ENCODE data around the gene HECTD4. TPM values are rescaled to one million over a fixed set of nuclear protein-coding genes. Genes with fewer than 3 reads are reported as not detected.

Gene HECTD4
- total and polyA plus RNA-seq, 2 donors (not counting 1 experiment from before 2014, with no cell fraction given) = 46.4 to 92.2 TPM

DNA sequence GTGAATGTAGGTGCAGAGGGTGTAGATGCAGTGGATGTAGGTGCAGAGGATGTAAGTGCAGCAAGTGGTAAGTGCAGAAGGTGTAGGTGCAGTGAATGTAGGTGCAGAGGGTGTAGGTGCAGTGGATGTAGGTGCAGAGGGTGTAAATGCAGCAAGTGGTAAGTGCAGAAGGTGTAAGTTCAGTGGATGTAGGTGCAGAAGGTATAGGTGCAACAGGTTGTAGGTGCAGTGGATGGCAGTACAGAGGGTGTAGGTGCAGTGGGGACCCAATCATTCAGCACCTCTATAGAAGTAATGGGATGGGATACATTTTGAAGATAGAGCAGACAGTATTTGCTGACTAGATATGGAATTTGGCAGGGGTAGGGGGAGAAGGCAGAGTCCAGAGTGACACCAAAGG lies 85.0 kb downstream of the HECTD4 start:
- no peak for TF ChIP-seq EZH2 (IDR thresholded peaks at IDR 0.05; ENCODE audit: borderline replicate concordance, insufficient read depth, low read depth, low read length, poor library complexity, severe bottlenecking)

DNA sequence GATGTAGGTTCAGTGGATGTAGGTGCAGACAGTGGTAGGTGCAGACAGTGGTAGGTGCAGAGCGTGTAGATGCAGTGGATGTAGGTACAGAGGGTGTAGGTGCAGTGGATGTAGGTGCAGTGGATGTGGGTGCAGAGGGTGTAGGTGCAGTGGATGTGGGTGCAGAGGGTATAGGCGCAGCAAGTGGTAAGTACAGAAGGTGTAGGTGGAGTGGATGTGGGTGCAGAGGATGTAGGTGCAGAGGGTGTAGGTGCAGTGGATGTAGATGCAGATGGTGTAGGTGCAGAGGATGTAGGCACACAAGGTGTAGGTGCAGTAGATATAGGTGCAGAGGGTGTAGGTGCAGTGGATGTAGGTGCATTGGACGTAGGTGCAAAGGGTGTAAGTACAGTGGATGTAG lies 86.0 kb downstream of the HECTD4 start:
- H3K79me2 ChIP-seq (ENCODE audit: control insufficient read depth, insufficient read depth, low read length) = peaks cover 14% of the 10 kb centered on the region
- H3K4me2 ChIP-seq (replicated peaks; ENCODE audit: low read depth, low read length, poor library complexity, severe bottlenecking) = no peak overlapping the region
- no peaks in the 10 kb centered on the region for H3K4me1 ChIP-seq (ENCODE audit: control insufficient read depth in 2 of 2, insufficient read depth in 2 of 2, low read length in 2 of 2)
- no peak overlapping the region for H2AFZ ChIP-seq (ENCODE audit: insufficient read depth, low read depth, low read length, poor library complexity, severe bottlenecking)
- H3K9me3 ChIP-seq (ENCODE audit: control extremely low read depth in 1 of 3, control insufficient read depth in 2 of 3, insufficient read depth in 1 of 3, low read length in 2 of 3) = no peaks in the 10 kb centered on the region
- H3K27ac ChIP-seq (ENCODE audit: low read length in 2 of 2) = no peak overlapping the region
- H3K9me3 Mint-ChIP-seq (ENCODE audit: insufficient read depth) = no peaks in the 10 kb centered on the region
- ATAC-seq (ENCODE audit: low read depth) (no peak), DNase-seq (no peak)
- POLR2A ChIA-PET = no interaction called here
- no peaks in the 10 kb centered on the region for H3K27me3 Mint-ChIP-seq
- H4K20me1 ChIP-seq (ENCODE audit: control insufficient read depth, insufficient read depth, low read length, poor library complexity, severe bottlenecking) = peaks cover 7% of the 10 kb centered on the region
- no peak overlapping the region for H3K4me3 Mint-ChIP-seq
- H3K4me1 Mint-ChIP-seq = no peaks in the 10 kb centered on the region
- intact Hi-C loops (cut with micrococcal nuclease) = loop anchor here (5.0 kb wide), 1 partner anchor 91 kb away; no protein-coding TSS in a partner anchor
- TF ChIP-seq, protein P1, sequence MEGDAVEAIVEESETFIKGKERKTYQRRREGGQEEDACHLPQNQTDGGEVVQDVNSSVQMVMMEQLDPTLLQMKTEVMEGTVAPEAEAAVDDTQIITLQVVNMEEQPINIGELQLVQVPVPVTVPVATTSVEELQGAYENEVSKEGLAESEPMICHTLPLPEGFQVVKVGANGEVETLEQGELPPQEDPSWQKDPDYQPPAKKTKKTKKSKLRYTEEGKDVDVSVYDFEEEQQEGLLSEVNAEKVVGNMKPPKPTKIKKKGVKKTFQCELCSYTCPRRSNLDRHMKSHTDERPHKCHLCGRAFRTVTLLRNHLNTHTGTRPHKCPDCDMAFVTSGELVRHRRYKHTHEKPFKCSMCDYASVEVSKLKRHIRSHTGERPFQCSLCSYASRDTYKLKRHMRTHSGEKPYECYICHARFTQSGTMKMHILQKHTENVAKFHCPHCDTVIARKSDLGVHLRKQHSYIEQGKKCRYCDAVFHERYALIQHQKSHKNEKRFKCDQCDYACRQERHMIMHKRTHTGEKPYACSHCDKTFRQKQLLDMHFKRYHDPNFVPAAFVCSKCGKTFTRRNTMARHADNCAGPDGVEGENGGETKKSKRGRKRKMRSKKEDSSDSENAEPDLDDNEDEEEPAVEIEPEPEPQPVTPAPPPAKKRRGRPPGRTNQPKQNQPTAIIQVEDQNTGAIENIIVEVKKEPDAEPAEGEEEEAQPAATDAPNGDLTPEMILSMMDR (IDR thresholded peaks at IDR 0.05) = no peak
- TF ChIP-seq EZH2 (IDR thresholded peaks at IDR 0.05; ENCODE audit: borderline replicate concordance, insufficient read depth, low read depth, low read length, poor library complexity, severe bottlenecking) = no peak
- H3K4me3 ChIP-seq (ENCODE audit: control extremely low read depth in 1 of 5, extremely low read depth in 1 of 5, insufficient read depth in 1 of 5, low read depth in 2 of 5, low read length in 4 of 5) = no peak overlapping the region
- CTCF ChIA-PET = interaction anchor here (1.9 kb wide), 1 partner anchor 91 kb away, joined by 12 read pairs; no protein-coding TSS in a partner anchor
- H3K9ac ChIP-seq (ENCODE audit: low read length) = no peak overlapping the region
- WGBS (ENCODE audit: insufficient coverage) = 98% methylated on average over 3 of the region's 3 CpGs
- H3K27ac Mint-ChIP-seq = no peak overlapping the region
- H3K27me3 ChIP-seq (replicated peaks in 1 of 4; ENCODE audit: control extremely low read depth in 1 of 4, control insufficient read depth in 3 of 4, insufficient read depth in 4 of 4, low read length in 3 of 4) = no peaks in the 10 kb centered on the region
- H3K36me3 ChIP-seq (replicated peaks in 1 of 2; ENCODE audit: control extremely low read depth in 1 of 2, control insufficient read depth in 1 of 2, extremely low read depth in 1 of 2, insufficient read depth in 2 of 2, low read length in 1 of 2) = peaks cover 0 to 29% of the 10 kb centered on the region in 2 experiments

More for the DNA sequence above, 85.0 kb downstream of the HECTD4 start:
- H3K36me3 ChIP-seq (replicated peaks in 1 of 2; ENCODE audit: control extremely low read depth in 1 of 2, control insufficient read depth in 1 of 2, extremely low read depth in 1 of 2, insufficient read depth in 2 of 2, low read length in 1 of 2) = peaks cover 0 to 26% of the 10 kb centered on the region in 2 experiments
- peaks cover 7% of the 10 kb centered on the region for H4K20me1 ChIP-seq (ENCODE audit: control insufficient read depth, insufficient read depth, low read length, poor library complexity, severe bottlenecking)
- no peak overlapping the region for H3K9ac ChIP-seq (ENCODE audit: low read length)
- CTCF ChIA-PET = no interaction called here
- ATAC-seq (ENCODE audit: low read depth) = no peak
- H3K4me1 ChIP-seq (ENCODE audit: control insufficient read depth in 2 of 2, insufficient read depth in 2 of 2, low read length in 2 of 2) = no peaks in the 10 kb centered on the region
- POLR2A ChIA-PET = no interaction called here
- intact Hi-C loops (cut with micrococcal nuclease) = loop anchor here (5.0 kb wide), 1 partner anchor 90 kb away; no protein-coding TSS in a partner anchor
- no peaks in the 10 kb centered on the region for H3K27me3 Mint-ChIP-seq
- H3K27ac Mint-ChIP-seq = no peak overlapping the region
- no peak for DNase-seq
- H3K27ac ChIP-seq (ENCODE audit: low read length in 2 of 2) = no peak overlapping the region
- no peak overlapping the region for H3K4me2 ChIP-seq (replicated peaks; ENCODE audit: low read depth, low read length, poor library complexity, severe bottlenecking)
- H3K4me3 ChIP-seq (ENCODE audit: control extremely low read depth in 1 of 5, extremely low read depth in 1 of 5, insufficient read depth in 1 of 5, low read depth in 2 of 5, low read length in 4 of 5) = no peak overlapping the region
- no peaks in the 10 kb centered on the region for H3K27me3 ChIP-seq (replicated peaks in 1 of 4; ENCODE audit: control extremely low read depth in 1 of 4, control insufficient read depth in 3 of 4, insufficient read depth in 4 of 4, low read length in 3 of 4)
- no peak overlapping the region for H3K4me3 Mint-ChIP-seq
- no peaks in the 10 kb centered on the region for H3K9me3 Mint-ChIP-seq (ENCODE audit: insufficient read depth)
- H3K9me3 ChIP-seq (ENCODE audit: control extremely low read depth in 1 of 3, control insufficient read depth in 2 of 3, insufficient read depth in 1 of 3, low read length in 2 of 3) = no peaks in the 10 kb centered on the region
- no peaks in the 10 kb centered on the region for H3K4me1 Mint-ChIP-seq
- peaks cover 14% of the 10 kb centered on the region for H3K79me2 ChIP-seq (ENCODE audit: control insufficient read depth, insufficient read depth, low read length)
- H2AFZ ChIP-seq (ENCODE audit: insufficient read depth, low read depth, low read length, poor library complexity, severe bottlenecking) = no peak overlapping the region

All from B cell (primary cell).